Stimulated activated effector memory CD8-positive, alpha-beta T cell treated with anti-CD3 and anti-CD28 coated beads, Interleukin-12 subunit alpha, Interleukin-12 subunit beta, amount 100 ng/mL, for 72 hours (primary cell): Measurements from ENCODE around the gene SEMA3G.

ENCODE experiments used
- ATAC-seq: fragments of 150-1000 bp; cut with Tn5 transposase; 2 replicates; pipeline ENCODE4 v1.10.0; 2021
- DNase-seq, 2 donors: peaks; one replicate each; pipeline ENCODE4 v3.0.0; 2021 to 2022; ENCODE audit warnings: low spot score in 2 of 2
- H3K27ac Mint-ChIP-seq: one replicate; pipeline ENCODE4 v1.8.0; 2022; ENCODE audit warnings: mild to moderate bottlenecking, mixed read lengths
- H3K36me3 Mint-ChIP-seq: one replicate; pipeline ENCODE4 v1.8.0; 2022; ENCODE audit warnings: mild to moderate bottlenecking, mixed read lengths
- H3K4me1 Mint-ChIP-seq: one replicate; pipeline ENCODE4 v1.8.0; 2022; ENCODE audit warnings: mixed read lengths
- H3K4me3 Mint-ChIP-seq: one replicate; pipeline ENCODE4 v1.8.0; 2022; ENCODE audit warnings: mild to moderate bottlenecking, mixed read lengths
- H3K9me3 Mint-ChIP-seq: one replicate; pipeline ENCODE4 v1.8.0; 2022; ENCODE audit warnings: mixed read lengths

The SEMA3G gene

GRCh38 chr3:52483081-52483480 is 38.2 kb upstream of the SEMA3G start:
- DNase-seq: no peak
- Mint-ChIP-seq H3K36me3 (peaks cover 70% of the 10 kb centered on the region), H3K4me1 (no peaks in the 10 kb centered on the region), H3K9me3 (no peaks in the 10 kb centered on the region), H3K4me3 (no peak overlapping the region), H3K27ac (no peak overlapping the region)
- ATAC-seq: no peak

- H3K27ac Mint-ChIP-seq: no peak overlapping the region
- DNase-seq (no peak), ATAC-seq (no peak)
- H3K4me1 Mint-ChIP-seq: no peaks in the 10 kb centered on the region
- peaks cover 68% of the 10 kb centered on the region for H3K36me3 Mint-ChIP-seq
- H3K4me3 Mint-ChIP-seq: no peak overlapping the region
- H3K9me3 Mint-ChIP-seq: no peaks in the 10 kb centered on the region
Measured at GRCh38 chr3:52481819-52482521, 37.1 kb upstream of the SEMA3G start.

GRCh38 chr3:52480768-52481715 is 36.1 kb upstream of the SEMA3G start:
- ATAC-seq (no peak), DNase-seq (no peak)
- Mint-ChIP-seq H3K36me3 (peaks cover 75% of the 10 kb centered on the region), H3K9me3 (no peaks in the 10 kb centered on the region), H3K27ac (peak overlapping the region; percentile 32), H3K4me3 (no peak overlapping the region), H3K4me1 (no peaks in the 10 kb centered on the region)

GRCh38 chr3:52479877-52480575 is 35.1 kb upstream of the SEMA3G start:
- no peak for DNase-seq
- Mint-ChIP-seq H3K27ac (peak overlapping the region; percentile 54), H3K4me3 (no peak overlapping the region), H3K36me3 (peaks cover 76% of the 10 kb centered on the region), H3K9me3 (no peaks in the 10 kb centered on the region), H3K4me1 (no peaks in the 10 kb centered on the region)
- ATAC-seq: no peak

GRCh38 chr3:52479037-52479876 is 34.4 kb upstream of the SEMA3G start:
- peaks cover 83% of the 10 kb centered on the region for H3K36me3 Mint-ChIP-seq
- DNase-seq (no peak), ATAC-seq (no peak)
- H3K27ac Mint-ChIP-seq: peak overlapping the region; percentile 54
- no peaks in the 10 kb centered on the region for H3K9me3 Mint-ChIP-seq
- H3K4me3 Mint-ChIP-seq: no peak overlapping the region
- H3K4me1 Mint-ChIP-seq: no peaks in the 10 kb centered on the region

GRCh38 chr3:52477796-52478095 is 32.8 kb upstream of the SEMA3G start:
- Mint-ChIP-seq H3K4me3 (no peak overlapping the region), H3K27ac (no peak overlapping the region), H3K9me3 (no peaks in the 10 kb centered on the region), H3K4me1 (no peaks in the 10 kb centered on the region), H3K36me3 (peaks cover 90% of the 10 kb centered on the region)
- DNase-seq: no peak
- ATAC-seq: no peak

- no peaks in the 10 kb centered on the region for H3K9me3 Mint-ChIP-seq
- H3K4me3 Mint-ChIP-seq: no peak overlapping the region
- H3K36me3 Mint-ChIP-seq: peaks cover 90% of the 10 kb centered on the region
- DNase-seq (no peak), ATAC-seq (no peak)
- H3K27ac Mint-ChIP-seq: no peak overlapping the region
- no peaks in the 10 kb centered on the region for H3K4me1 Mint-ChIP-seq
Measured at GRCh38 chr3:52477076-52477795, 32.3 kb upstream of the SEMA3G start.

- no peaks in the 10 kb centered on the region for H3K4me1 Mint-ChIP-seq
- no peak for DNase-seq
- no peak overlapping the region for H3K27ac Mint-ChIP-seq
- no peaks in the 10 kb centered on the region for H3K9me3 Mint-ChIP-seq
- no peak for ATAC-seq
- H3K36me3 Mint-ChIP-seq: peaks cover 85% of the 10 kb centered on the region
- no peak overlapping the region for H3K4me3 Mint-ChIP-seq
Measured at GRCh38 chr3:52473026-52473425, 28.1 kb upstream of the SEMA3G start.

GRCh38 chr3:52472239-52473000 is 27.5 kb upstream of the SEMA3G start:
- no peaks in the 10 kb centered on the region for H3K4me1 Mint-ChIP-seq
- H3K4me3 Mint-ChIP-seq: no peak overlapping the region
- DNase-seq: no peak
- H3K36me3 Mint-ChIP-seq: peaks cover 82% of the 10 kb centered on the region
- ATAC-seq: no peak
- no peak overlapping the region for H3K27ac Mint-ChIP-seq
- no peaks in the 10 kb centered on the region for H3K9me3 Mint-ChIP-seq

- DNase-seq: no peak
Measured at GRCh38 chr3:52471371-52472238, 26.7 kb upstream of the SEMA3G start.

GRCh38 chr3:52470920-52471319 is 26.0 kb upstream of the SEMA3G start:
- Mint-ChIP-seq H3K9me3 (no peaks in the 10 kb centered on the region), H3K27ac (no peak overlapping the region), H3K4me1 (no peaks in the 10 kb centered on the region), H3K36me3 (peaks cover 82% of the 10 kb centered on the region), H3K4me3 (no peak overlapping the region)
- ATAC-seq (no peak), DNase-seq (no peak)

More at GRCh38 chr3:52471371-52472238, 26.7 kb upstream of the SEMA3G start:
- H3K9me3 Mint-ChIP-seq: no peaks in the 10 kb centered on the region
- peaks cover 82% of the 10 kb centered on the region for H3K36me3 Mint-ChIP-seq
- H3K4me1 Mint-ChIP-seq: no peaks in the 10 kb centered on the region
- no peak overlapping the region for H3K27ac Mint-ChIP-seq
- H3K4me3 Mint-ChIP-seq: no peak overlapping the region
- no peak for ATAC-seq

- no peak for ATAC-seq
- Mint-ChIP-seq H3K27ac (peak overlapping the region; percentile 9), H3K4me3 (no peak overlapping the region), H3K36me3 (peaks cover 82% of the 10 kb centered on the region), H3K4me1 (no peaks in the 10 kb centered on the region), H3K9me3 (no peaks in the 10 kb centered on the region)
- DNase-seq: no peak
Measured at GRCh38 chr3:52469001-52469400, 24.1 kb upstream of the SEMA3G start.

- H3K9me3 Mint-ChIP-seq: no peaks in the 10 kb centered on the region
- H3K27ac Mint-ChIP-seq: peak overlapping the region; percentile 9
- H3K36me3 Mint-ChIP-seq: peaks cover 82% of the 10 kb centered on the region
- DNase-seq (no peak), ATAC-seq (no peak)
- no peak overlapping the region for H3K4me3 Mint-ChIP-seq
- no peaks in the 10 kb centered on the region for H3K4me1 Mint-ChIP-seq
Measured at GRCh38 chr3:52468336-52468735, 23.4 kb upstream of the SEMA3G start.
